Measurements from ENCODE around the gene FLT3LG. TPM values are rescaled to one million over a fixed set of nuclear protein-coding genes. Genes with fewer than 3 reads are reported as not detected.

The FLT3LG gene
- total and polyA plus RNA-seq, 9 of the 15 experiments (the other 6 are each of a cell fraction or from before 2014, with no cell fraction given) = 0.31 to 6.4 (median 1.1) TPM

DNA sequence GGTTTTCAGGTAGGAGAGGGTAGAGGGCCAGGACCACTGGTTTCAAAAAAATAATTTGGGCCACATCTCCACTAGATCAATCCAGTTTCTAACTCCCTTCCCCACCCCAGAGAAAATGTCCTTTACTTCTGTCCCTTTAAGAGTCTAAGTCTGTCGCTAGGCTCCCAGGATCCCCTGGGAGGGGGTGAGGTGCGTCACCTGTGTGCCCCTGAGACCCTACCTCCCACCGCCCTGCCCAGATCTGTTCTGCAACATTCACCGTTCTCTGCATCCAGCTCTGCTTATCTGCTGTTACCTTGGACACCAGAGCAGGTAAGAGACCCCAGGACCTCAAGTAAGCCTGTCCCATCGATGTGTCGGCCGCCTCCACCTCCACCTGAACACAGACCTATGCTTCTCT is 48.8 kb upstream of the FLT3LG start, which contains the start of gene GFY:
Gene GFY (plus strand): TSS at position 211 of the 400 bp plus-strand sequence. CDS start 1,043 bp downstream, outside the sequence.
- Histone ChIP-seq H3K36me3 (ENCODE audit: control insufficient read depth, insufficient read depth, low read length) (no peaks in the 10 kb centered on the region; the same call in 2 of the 3 replicates), H3K4me1 (replicated peaks in 1 of 2; ENCODE audit: control insufficient read depth in 2 of 2, insufficient read depth in 2 of 2, low read length in 2 of 2) (peaks cover 53 to 75% of the 10 kb centered on the region in 2 experiments), H3K9me3 (replicated peaks; ENCODE audit: control insufficient read depth, insufficient read depth, low read depth, low read length) (no peaks in the 10 kb centered on the region), H3K27ac (ENCODE audit: extremely low read depth, low read depth, low read length) (peak within 1 kb of the TSS; percentile 11; the same call in 1 of the 3 replicates), H3K9ac (ENCODE audit: insufficient read depth in 1 of 2, low read depth in 2 of 2, low read length in 2 of 2) (peak within 1 kb of the TSS in 1 of 2 experiments; percentile 86; a peak in 2 of 4 replicates), H3K4me2 (ENCODE audit: insufficient read depth, low read length) (peak within 1 kb of the TSS; percentile 76), H3K9me1 (ENCODE audit: control insufficient read depth, insufficient read depth, low read length) (no peaks in the 10 kb centered on the region), H3K27me3 (ENCODE audit: control insufficient read depth in 2 of 2, insufficient read depth in 2 of 2, low read length in 2 of 2) (no peaks in the 10 kb centered on the region), H3K4me3 (peak within 1 kb of the TSS; percentile 24), H4K20me1 (replicated peaks; ENCODE audit: control insufficient read depth, insufficient read depth, low read length) (no peaks in the 10 kb centered on the region), H2AFZ (ENCODE audit: low read depth, low read length) (peak within 1 kb of the TSS; percentile 83), H3K79me2 (ENCODE audit: control insufficient read depth, insufficient read depth, low read length) (no peaks in the 10 kb centered on the region)
- no TSS peak for BruUV-seq (replicated peaks)
- FAIRE-seq = no peak
- peak; percentile 51; the same call in 1 of the 2 replicates for TF ChIP-seq ZBTB7A (IDR thresholded peaks at IDR 0.05; ENCODE audit: borderline replicate concordance, control insufficient read depth, low read depth, low read length)
- no peak for TF ChIP-seq CBFA2T3 (IDR thresholded peaks at IDR 0.05)
- WGBS (ENCODE audit: insufficient coverage, low coverage, missing lambda C conversion rate) = 40% methylated on average over 7 of the region's 7 CpGs
- DNase-seq (ENCODE audit: extremely low read depth in 1 of 4, low spot score in 3 of 4) = no peak
- in situ Hi-C loops (cut with MboI) (no loop called here), intact Hi-C loops (cut with micrococcal nuclease) (no loop called here)
- ChIA-PET CTCF (ENCODE audit: low intra/inter-chr PET ratio) (no interaction called here), POLR2A (interaction anchor here (0.6 to 1.3 kb wide), 5 partner anchors 16 to 1643 kb away, joined by 3 to 5 read pairs (median 3); no protein-coding TSS in a partner anchor)
- ATAC-seq = no peak

DNA sequence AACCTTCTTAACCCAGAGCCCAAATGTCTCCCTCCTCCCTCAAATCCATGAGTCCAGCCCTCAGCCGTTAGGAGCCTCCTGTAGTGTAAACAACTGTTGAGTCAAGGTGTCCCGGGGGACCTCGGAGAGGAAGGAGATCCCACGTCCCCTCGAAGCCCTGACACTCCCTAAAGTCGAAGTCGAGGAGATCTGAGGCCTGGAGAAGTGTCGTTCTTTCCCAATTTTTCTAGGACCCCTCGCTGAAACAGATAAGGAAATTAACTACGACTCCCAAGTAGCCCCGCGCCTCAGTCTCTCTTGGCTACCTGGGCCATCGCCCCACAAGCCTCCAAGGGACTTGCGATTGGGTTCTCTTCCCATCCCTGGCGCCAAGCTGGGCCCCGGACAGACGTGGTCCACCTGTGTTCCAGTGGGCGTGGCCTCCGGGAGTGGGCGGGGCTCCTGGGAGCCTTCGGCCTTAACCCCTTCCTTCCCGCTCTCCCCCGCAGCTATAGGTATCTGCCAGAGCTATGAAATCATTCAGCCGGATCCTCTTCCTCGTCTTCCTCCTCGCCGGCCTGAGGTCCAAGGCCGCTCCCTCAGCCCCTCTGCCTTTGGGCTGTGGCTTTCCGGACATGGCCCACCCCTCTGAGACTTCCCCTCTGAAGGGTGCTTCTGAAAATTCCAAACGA is 48.0 kb upstream of the FLT3LG start:
- in situ Hi-C loops (cut with MboI) = no loop called here
- BruUV-seq (replicated peaks) = no TSS peak
- TF ChIP-seq FOS (IDR thresholded peaks at IDR 0.05; ENCODE audit: extremely low read depth, insufficient read length) (no peak), ATF7 (IDR thresholded peaks at IDR 0.05) (peak; percentile 43), EGR1 (conservative IDR thresholded peaks at IDR 0.05) (peak; percentile 53), RAD21 (CRISPR knock-in tag; conservative IDR thresholded peaks at IDR 0.05 in 1 of 2, IDR thresholded peaks at IDR 0.05 in 1 of 2) (no peak), GATAD2B (IDR thresholded peaks at IDR 0.05; ENCODE audit: borderline replicate concordance) (no peak), GATAD2A (IDR thresholded peaks at IDR 0.05) (no peak)
- TF ChIP-seq, protein P1, sequence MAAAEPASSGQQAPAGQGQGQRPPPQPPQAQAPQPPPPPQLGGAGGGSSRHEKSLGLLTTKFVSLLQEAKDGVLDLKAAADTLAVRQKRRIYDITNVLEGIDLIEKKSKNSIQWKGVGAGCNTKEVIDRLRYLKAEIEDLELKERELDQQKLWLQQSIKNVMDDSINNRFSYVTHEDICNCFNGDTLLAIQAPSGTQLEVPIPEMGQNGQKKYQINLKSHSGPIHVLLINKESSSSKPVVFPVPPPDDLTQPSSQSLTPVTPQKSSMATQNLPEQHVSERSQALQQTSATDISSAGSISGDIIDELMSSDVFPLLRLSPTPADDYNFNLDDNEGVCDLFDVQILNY (CRISPR knock-in tag; IDR thresholded peaks at IDR 0.05) = no peak
- TF ChIP-seq, protein P2, sequence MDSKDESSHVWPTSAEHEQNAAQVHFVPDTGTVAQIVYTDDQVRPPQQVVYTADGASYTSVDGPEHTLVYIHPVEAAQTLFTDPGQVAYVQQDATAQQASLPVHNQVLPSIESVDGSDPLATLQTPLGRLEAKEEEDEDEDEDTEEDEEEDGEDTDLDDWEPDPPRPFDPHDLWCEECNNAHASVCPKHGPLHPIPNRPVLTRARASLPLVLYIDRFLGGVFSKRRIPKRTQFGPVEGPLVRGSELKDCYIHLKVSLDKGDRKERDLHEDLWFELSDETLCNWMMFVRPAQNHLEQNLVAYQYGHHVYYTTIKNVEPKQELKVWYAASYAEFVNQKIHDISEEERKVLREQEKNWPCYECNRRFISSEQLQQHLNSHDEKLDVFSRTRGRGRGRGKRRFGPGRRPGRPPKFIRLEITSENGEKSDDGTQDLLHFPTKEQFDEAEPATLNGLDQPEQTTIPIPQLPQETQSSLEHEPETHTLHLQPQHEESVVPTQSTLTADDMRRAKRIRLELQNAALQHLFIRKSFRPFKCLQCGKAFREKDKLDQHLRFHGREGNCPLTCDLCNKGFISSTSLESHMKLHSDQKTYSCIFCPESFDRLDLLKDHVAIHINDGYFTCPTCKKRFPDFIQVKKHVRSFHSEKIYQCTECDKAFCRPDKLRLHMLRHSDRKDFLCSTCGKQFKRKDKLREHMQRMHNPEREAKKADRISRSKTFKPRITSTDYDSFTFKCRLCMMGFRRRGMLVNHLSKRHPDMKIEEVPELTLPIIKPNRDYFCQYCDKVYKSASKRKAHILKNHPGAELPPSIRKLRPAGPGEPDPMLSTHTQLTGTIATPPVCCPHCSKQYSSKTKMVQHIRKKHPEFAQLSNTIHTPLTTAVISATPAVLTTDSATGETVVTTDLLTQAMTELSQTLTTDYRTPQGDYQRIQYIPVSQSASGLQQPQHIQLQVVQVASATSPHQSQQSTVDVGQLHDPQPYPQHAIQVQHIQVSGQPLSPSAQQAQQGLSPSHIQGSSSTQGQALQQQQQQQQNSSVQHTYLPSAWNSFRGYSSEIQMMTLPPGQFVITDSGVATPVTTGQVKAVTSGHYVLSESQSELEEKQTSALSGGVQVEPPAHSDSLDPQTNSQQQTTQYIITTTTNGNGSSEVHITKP (IDR thresholded peaks at IDR 0.05; ENCODE audit: partially characterized antibody) = peak; percentile 74

More for the DNA sequence above, 48.0 kb upstream of the FLT3LG start:
- H3K4me1 ChIP-seq (replicated peaks in 1 of 2; ENCODE audit: control insufficient read depth in 2 of 2, insufficient read depth in 2 of 2, low read length in 2 of 2) = peaks cover 56 to 76% of the 10 kb centered on the region in 2 experiments
- peak overlapping the region; percentile 16; the same call in 1 of the 3 replicates for H3K27ac ChIP-seq (ENCODE audit: extremely low read depth, low read depth, low read length)
- H3K27me3 ChIP-seq (ENCODE audit: control insufficient read depth in 2 of 2, insufficient read depth in 2 of 2, low read length in 2 of 2) = no peaks in the 10 kb centered on the region
- H2AFZ ChIP-seq (ENCODE audit: low read depth, low read length) = peak overlapping the region; percentile 83
- no peaks in the 10 kb centered on the region for H4K20me1 ChIP-seq (replicated peaks; ENCODE audit: control insufficient read depth, insufficient read depth, low read length)
- ChIA-PET POLR2A (interaction anchor here (0.6 to 1.4 kb wide), 8 partner anchors 9 to 568 kb away, joined by 3 read pairs; partner anchors contain the start of genes PIH1D1 and PPP1R15A), CTCF (ENCODE audit: low intra/inter-chr PET ratio) (no interaction called here)
- DNase-seq (ENCODE audit: extremely low read depth in 1 of 4, low spot score in 3 of 4) = peak; percentile 80 to 86 (median 81)
- peak overlapping the region in 1 of 2 experiments; percentile 86; a peak in 3 of 4 replicates for H3K9ac ChIP-seq (ENCODE audit: insufficient read depth in 1 of 2, low read depth in 2 of 2, low read length in 2 of 2)
- WGBS (ENCODE audit: insufficient coverage, low coverage, missing lambda C conversion rate) = 4% methylated on average over 30 of the region's 30 CpGs
- H3K4me2 ChIP-seq (ENCODE audit: insufficient read depth, low read length) = peak overlapping the region; percentile 76
- FAIRE-seq = peak; percentile 59
- no peaks in the 10 kb centered on the region for H3K9me3 ChIP-seq (replicated peaks; ENCODE audit: control insufficient read depth, insufficient read depth, low read depth, low read length)
- intact Hi-C loops (cut with micrococcal nuclease) = no loop called here
- peak overlapping the region; percentile 24 for H3K4me3 ChIP-seq
- no peaks in the 10 kb centered on the region; the same call in 2 of the 3 replicates for H3K36me3 ChIP-seq (ENCODE audit: control insufficient read depth, insufficient read depth, low read length)
- no peaks in the 10 kb centered on the region for H3K9me1 ChIP-seq (ENCODE audit: control insufficient read depth, insufficient read depth, low read length)
- H3K79me2 ChIP-seq (ENCODE audit: control insufficient read depth, insufficient read depth, low read length) = peaks cover 6% of the 10 kb centered on the region
- ATAC-seq = peak; percentile 57
